Adrenal gland (tissue), 5 donors: ENCODE results near the gene ANKZF1.

Experiments used
- CTCF ChIP-seq, 6 experiments: fragments of 450-650 bp in 4 of 6; fragments of 200-600 bp in 2 of 6; sonication (generic) in 1 of 6; IDR thresholded peaks; 1 replicate in 5 of 6; 2 replicates in 1 of 6; pipeline versions ENCODE4 v1.5.1 to v1.8.0; 2016 to 2021; ENCODE audit warnings: antibody characterized with exemption in 6 of 6, mild to moderate bottlenecking in 2 of 6, moderate library complexity in 1 of 6
- POLR2A ChIP-seq, 2 donors: fragments of 450-650 bp; IDR thresholded peaks; one replicate each; pipeline ENCODE4 v1.6.1; 2017; ENCODE audit warnings: antibody characterized with exemption in 2 of 2, mild to moderate bottlenecking in 2 of 2, moderate library complexity in 1 of 2
- donor health status: DM: no; HTN: no; CAD: no.

GRCh38 chr2:219218732-219219701 lies 10.6 kb upstream of the ANKZF1 start, which contains the start of gene ABCB6:
- TF ChIP-seq CTCF (IDR thresholded peaks at IDR 0.05) (no peak), POLR2A (IDR thresholded peaks at IDR 0.05) (peak; percentile 62 to 69)
